Erythroblast (primary cell): ENCODE results near the gene EXOC6.

ENCODE experiments used
- GATA1 ChIP-seq: IDR thresholded peaks from 2 replicates; pipeline ENCODE4 v1.6.1; 2011; ENCODE audit warnings: low read depth, mild to moderate bottlenecking, control low read depth, low read length, moderate library complexity
- POLR2A ChIP-seq: IDR thresholded peaks from 2 replicates; pipeline ENCODE4 v1.6.1; 2011; ENCODE audit warnings: mild to moderate bottlenecking, low read length

DNA sequence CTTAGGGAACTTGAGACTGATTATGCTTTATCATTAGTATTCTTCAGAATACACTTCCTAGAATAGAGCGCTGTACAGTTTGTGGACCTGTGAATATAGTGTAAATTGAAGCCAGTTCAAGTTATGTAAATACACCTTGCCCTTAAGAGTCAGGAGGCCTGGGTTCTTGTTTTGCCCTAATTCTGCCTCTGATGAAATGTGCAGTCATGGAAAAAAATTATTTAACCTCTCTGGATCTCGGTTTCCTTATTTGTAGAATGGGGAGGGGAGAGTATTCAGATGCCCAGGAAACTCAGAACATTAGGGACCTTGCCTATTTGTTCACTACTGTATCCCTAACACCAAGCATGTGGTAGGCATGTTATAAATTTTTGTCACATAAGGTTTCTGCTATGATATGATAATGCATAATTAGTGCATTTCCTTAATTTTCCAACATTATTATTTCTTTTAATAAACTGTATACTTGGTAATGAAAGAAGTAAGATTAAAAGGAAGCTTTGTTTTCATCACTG lies 1.3 kb downstream of the EXOC6 start:
- TF ChIP-seq POLR2A (no peak), GATA1 (no peak)
